NCI-H82 treated with DMSO at 0.1 percent for 48 hours (cell line): ENCODE data around the gene KRTAP12-1.
"Not testable (repeated sequence)": the region's sequence is repeated elsewhere in the genome, so short reads cannot be mapped to it uniquely, and the experiment has no call there.

Experiments used
- DNase-seq: peaks from one replicate; lab custom pipeline; 2025; ENCODE audit not compliant: unreplicated experiment; lab: John Stamatoyannopoulos, UW

The KRTAP12-1 gene

DNA sequence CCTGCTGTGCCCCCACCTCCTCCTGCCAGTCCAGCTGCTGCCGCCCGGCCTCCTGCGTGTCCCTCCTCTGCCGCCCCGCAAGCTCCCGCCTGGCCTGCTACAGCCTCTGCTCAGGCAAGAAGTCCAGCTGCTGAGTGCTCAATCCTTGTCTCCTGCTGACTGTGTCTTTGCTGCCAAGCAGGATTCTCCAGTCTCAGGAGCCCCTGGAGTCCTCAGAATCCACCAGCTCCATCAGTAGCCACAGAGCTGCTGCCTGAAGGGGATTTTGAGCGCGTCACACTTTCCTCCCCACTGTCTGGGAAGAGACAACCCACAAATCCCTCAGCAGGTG, 34.8 kb downstream of the KRTAP12-1 start:
- no peak for DNase-seq

DNA sequence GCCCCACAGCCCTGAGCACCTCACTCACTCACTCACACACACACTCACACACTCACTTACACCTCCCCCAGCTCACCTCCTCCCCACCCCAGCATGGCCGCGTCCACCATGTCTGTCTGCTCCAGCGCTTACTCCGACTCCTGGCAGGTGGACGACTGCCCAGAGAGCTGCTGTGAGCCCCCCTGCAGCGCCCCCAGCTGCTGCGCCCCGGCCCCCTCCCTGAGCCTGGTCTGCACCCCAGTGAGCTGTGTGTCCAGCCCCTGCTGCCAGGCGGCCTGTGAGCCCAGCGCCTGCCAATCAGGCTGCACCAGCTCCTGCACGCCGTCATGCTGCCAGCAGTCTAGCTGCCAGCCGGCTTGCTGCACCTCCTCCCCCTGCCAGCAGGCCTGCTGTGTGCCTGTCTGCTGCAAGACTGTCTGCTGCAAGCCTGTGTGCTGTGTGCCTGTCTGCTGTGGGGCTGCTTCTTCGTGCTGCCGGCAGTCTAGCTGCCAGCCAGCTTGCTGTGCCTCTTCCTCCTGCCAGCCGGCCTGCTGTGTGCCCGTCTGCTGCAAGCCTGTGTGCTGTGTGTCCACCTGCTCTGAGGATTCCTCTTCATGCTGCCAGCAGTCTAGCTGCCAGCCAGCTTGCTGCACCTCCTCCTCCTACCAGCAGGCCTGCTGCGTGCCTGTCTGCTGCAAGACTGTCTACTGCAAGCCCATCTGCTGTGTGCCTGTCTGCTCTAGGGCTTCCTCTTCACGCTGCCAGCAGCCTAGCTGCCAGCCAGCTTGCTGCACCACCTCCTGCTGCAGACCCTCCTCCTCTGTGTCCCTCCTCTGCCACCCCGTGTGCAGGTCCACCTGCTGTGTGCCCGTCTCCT, 35.4 kb downstream of the KRTAP12-1 start, which contains the start of gene KRTAP10-11:
Gene KRTAP10-11 (plus strand): TSS at position 49 of the 856 bp plus-strand sequence. CDS start 45 bp downstream, at position 94.
- DNase-seq = not testable (repeated sequence)

DNA sequence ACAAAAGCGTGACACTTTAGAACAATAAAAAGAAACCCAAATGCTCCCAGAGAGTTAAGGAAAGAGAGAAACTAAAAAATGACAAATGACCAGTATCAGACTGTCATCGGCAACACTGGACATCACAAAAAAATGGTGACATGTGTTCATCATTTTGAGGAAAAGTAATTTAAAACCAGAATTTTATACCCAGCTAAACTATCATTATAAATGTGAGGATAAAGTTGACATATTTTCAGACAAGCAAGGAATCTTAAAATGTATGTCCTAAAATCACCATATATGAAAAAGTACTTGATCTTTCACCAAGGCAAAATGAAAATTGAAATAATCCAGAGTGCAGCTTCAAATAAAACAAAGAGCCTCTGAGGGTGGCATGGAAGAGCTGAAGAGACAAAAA, 37.1 kb downstream of the KRTAP12-1 start:
- DNase-seq = no peak

DNA sequence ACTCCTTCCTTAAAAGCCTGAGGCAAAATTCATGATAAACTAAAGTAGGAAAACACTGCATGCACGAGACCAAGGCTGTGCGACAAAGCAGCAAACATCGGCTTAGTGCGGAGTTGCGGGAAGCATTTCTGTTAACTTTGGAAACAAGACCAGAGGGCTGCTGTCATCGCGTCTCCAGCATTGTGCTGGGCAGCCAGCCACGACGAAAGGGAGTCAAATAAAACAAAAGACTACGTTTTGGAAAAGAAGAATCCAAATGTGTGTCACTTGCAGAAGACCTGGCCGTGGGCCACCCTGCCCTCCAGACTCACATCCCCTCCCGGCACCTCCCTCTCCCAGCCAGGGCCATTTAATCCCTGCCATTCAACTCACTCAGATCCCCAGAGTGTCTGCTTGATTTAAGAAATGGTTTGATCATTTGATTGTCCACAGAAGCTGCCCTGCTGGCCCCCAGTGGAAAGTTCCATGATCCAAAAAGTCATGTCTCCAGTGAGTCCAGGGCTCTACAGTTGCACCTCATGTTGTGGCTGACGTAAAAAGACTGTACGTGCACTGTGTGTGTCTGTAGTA, 38.1 kb downstream of the KRTAP12-1 start:
- DNase-seq = no peak

DNA sequence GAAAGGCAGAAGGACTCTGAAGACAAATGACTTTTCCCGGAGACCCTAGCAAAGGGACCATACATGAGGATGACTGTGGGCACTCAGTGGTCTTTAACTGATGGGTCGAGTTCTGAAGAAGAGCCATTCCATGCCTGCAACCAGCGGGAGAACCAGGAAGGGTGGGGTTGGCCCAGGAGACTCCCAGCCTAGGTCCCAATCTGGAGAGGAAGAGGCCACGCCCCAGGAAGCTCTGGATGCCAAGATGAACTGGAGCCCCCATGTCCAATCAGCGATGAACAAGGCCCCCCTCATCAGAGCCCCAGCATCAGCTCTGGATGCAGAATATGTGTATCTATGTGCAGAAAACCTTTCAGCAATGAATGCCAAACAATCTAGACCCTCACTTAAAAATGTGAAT, 41.2 kb downstream of the KRTAP12-1 start:
- no peak for DNase-seq

DNA sequence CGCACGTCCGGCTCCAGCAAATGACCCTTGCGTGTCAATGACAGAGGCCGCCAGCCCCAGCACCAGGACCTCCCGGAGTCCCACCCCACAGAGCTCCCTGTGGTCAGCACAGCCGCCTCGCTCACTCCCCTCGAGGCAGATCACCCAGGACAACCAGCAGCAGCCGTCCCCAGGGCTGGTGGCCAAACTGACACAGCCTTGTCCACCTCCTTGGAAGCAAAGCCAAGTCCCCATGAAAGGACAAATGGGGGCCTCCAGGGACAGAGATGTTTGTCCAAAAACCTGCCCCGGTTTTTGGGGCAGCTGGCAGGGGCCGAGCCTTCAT, 42.7 kb downstream of the KRTAP12-1 start:
- no peak for DNase-seq

DNA sequence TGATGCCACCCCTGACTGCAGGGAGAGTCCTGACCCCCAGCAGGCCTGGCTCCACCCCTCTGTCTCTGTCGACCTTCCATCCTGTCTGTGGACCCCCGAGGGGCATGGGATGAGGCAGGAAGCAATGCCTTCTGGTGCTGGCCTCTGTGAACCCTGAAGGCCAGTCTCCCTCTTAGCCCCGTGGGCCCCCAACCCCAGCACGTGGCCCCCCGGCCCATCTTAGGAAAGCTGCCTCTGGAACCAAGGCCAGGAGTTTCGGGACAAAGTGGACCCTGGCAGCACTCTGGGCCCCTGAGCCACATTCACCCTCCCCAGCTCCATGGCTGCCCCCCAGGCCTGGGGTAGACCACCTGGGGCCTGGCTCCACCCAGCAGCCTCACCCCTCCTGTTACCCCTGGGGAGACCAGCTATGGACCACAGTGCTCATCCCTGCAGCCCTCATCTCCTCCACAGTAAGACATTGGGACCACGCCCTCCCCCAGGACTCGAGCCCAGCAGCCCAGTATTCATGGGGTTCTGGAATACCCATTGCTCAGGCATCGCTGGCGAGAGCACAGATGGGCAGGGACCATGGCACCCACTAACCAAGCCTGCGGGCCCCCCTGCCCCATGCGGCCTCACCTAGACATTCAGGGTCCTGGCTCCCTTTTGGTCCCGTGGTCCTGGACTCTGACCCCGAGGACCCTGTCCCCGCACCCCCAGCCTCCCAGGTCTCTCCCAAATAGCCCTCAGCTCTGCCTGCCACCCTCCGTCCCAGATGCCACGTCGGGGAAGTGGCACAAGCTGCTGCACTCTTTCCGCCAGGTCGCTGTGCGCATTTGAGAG, 43.2 kb downstream of the KRTAP12-1 start:
- DNase-seq = not testable (repeated sequence)

DNA sequence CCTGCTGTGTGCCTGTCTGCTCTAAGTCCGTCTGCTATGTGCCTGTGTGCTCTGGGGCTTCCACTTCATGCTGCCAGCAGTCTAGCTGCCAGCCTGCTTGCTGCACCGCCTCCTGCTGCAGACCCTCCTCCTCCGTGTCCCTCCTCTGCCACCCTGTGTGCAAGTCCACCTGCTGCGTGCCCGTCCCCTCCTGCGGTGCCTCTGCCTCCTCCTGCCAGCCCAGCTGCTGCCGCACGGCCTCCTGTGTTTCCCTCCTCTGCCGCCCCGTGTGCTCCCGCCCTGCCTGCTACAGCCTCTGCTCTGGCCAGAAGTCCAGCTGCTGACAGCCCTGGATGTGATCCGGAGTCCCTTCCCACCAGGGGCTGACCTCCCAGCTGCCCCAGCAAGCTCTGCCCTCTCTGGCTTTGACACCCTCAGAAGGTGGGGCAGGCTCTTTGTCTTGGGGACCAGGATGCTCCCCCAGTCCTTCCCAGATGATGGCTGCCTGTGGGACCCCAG, 44.1 kb downstream of the KRTAP12-1 start:
- DNase-seq = not testable (repeated sequence)

DNA sequence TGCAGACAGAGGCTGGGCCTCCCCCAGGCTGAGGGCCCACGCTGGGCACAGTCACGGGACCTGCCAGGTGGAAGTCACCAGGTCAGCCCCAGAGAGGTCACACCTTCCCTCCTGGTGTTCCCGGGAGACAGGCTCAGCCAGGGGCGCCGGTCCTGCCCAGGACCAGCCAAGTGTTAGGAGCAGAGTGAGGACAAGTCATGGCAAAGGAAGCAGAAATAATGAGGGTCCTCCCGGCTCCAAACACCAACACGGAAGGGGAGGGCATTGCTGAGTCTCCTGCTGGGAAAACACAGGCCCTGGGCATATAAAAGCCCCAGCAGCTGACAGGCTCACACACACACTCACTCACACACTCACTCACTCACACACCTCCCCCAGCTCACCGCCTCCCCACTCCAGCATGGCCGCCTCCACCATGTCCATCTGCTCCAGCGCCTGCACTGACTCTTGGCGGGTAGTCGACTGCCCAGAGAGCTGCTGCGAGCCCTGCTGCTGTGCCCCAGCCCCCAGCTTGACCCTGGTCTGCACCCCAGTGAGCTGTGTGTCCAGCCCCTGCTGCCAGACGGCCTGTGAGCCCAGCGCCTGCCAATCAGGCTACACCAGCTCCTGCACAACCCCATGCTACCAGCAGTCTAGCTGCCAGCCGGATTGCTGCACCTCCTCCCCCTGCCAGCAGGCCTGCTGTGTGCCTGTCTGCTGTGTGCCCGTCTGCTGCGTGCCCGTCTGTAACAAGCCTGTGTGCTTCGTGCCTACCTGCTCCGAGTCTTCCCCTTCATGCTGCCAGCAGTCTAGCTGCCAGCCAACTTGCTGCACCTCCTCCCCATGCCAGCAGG, 44.7 kb downstream of the KRTAP12-1 start, which contains the start of gene KRTAP10-10:
Gene KRTAP10-10 (plus strand): TSS at position 339 of the 833 bp plus-strand sequence. CDS start 62 bp downstream, at position 401.
- no peak for DNase-seq

DNA sequence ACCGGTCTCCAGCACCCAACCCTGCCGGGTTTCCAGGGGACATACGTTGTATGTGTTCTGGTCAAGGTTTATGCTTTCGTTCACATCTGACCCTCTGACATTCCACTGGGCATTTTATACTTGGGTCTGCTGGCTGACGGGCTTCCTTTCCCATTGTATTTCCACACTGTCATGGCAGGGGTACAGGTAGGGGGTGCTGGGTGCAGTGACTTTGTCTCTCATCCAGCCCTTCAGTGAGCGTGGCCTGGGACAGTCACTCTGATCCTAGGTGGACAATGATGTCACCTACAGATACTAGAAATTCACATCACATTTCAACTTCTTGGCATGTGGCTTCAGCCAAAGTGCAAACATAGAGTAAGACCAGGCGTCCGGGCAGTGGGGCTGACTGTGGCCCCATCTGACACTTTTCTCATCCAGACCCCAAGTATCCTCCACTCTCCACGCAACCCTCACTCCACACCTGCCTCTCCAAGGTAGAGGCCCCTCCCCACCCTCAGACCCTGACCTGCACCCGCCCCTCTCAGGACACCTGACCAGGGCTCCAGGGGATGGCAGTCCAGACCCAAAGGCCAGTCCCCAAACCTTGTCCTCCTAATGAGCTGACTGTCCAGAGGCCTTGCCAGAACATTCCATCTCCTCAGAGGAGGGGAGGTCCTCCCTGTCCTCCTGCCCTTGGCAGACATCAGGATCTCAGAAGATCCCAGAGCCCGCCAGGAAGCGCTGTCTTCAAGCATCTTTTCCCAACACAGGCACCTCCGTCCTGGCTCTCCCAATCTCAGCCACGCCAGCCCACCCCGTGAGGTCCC, 45.5 kb downstream of the KRTAP12-1 start:
- DNase-seq = no peak

DNA sequence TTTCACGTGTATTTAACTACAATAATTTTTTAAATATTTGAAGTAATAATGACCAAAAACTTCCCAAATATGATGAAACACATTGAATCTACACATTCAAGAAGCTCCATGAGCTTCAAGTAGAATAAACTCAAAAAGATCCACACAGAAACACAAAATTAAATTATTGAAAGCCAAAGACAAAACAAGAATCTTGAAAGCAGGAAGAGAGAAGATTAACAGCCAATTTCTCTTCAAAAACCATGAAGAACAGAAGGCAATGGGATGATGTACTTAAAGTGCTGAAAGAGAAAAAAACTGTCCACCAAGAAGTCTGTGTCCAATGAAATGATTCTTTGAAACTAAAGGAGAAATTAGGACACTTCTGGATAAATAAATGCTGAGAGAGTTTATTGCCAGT, 49.9 kb downstream of the KRTAP12-1 start:
- DNase-seq = no peak
